ENCODE measurements around the gene PGAM1. TPM values are rescaled to one million over a fixed set of nuclear protein-coding genes. Genes with fewer than 3 reads are reported as not detected.

Gene PGAM1
- total RNA-seq: 100 to 1,000 TPM; 517 to 529 TPM

DNA sequence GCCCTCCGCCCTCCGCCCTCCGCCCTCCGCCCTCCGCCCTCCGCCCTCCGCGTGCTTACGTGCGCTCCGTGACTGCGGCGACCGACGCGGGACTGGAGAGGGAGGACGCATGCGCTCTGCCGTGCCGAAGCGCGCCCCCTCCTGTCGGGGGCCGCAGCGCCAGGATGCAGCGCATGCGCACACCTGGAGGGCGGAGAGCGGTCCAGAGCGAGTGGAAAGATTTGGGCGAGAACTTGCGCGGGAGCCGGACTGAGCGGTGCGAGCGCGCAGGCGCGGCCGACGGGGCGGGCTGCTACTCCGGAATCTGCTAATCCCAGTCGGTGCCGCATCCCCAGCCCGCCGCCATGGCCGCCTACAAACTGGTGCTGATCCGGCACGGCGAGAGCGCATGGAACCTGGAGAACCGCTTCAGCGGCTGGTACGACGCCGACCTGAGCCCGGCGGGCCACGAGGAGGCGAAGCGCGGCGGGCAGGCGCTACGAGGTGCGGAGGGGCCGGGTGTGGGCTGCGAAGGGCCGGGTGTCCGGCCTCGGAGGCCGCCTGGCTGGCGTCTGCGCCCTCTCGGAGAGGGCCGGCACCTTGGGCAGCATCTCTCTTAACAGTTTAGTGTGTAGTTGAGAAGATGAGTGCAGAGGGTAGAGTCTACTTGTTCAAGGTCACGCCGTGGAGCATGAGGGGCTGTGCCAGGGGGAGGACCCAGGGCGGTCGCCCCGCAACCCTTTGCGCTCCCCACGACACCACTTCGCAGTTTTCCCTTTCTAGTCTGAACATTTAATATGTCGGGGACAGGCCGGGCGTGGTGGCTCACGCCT lies at the start of gene PGAM1:
TSS of gene PGAM1 (plus strand) at position 228 of the 812 bp plus-strand sequence. CDS start at position 345, 117 bp downstream.
- POLR2A ChIA-PET: interaction anchor here (1.1 to 2.5 kb wide), 3 partner anchors 11 to 26 kb away, joined by 3 to 10 read pairs (median 4); partner anchors contain the start of gene RRP12
- H3K4me1 Mint-ChIP-seq (ENCODE audit: low read depth): peaks cover 40% of the 10 kb centered on the region
- H3K4me3 Mint-ChIP-seq: peak within 1 kb of the TSS; percentile 91
- CTCF ChIA-PET: interaction anchor here (1.9 to 4.7 kb wide), 5 partner anchors 11 to 26 kb away, joined by 9 to 34 read pairs (median 12); partner anchors contain the start of gene RRP12
- H3K27ac Mint-ChIP-seq: peak within 1 kb of the TSS; percentile 94
- peak; percentile 96 for DNase-seq
- H3K27me3 Mint-ChIP-seq (ENCODE audit: low read depth): no peaks in the 10 kb centered on the region
- ATAC-seq: peak; percentile 89
- H3K36me3 Mint-ChIP-seq (ENCODE audit: low read depth): peaks cover 51% of the 10 kb centered on the region
- H3K9me3 Mint-ChIP-seq (ENCODE audit: insufficient read depth): no peaks in the 10 kb centered on the region

DNA sequence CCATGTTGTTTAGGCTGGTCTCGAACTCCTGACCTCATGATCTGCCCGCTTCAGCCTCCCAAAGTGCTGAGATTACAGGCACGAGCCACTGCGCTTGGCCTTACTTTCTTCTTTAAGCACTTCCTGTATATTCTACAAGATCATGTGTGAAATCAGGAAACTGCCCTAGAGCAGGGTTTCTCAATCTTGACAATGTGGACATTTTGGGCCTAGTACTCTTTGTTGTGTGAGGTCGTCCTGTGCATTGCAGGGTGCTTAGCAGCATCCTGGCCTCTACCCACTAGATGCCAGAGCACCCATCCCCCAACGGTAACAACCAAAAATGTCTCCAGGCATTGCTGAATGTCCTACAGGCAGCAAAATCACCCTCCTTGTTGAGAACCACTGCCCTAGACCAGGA lies 49.6 kb upstream of the PGAM1 start:
- Mint-ChIP-seq H3K9me3 (ENCODE audit: insufficient read depth) (no peaks in the 10 kb centered on the region), H3K4me3 (no peak overlapping the region), H3K36me3 (ENCODE audit: low read depth) (peaks cover 16% of the 10 kb centered on the region), H3K4me1 (ENCODE audit: low read depth) (peaks cover 4% of the 10 kb centered on the region), H3K27ac (no peak overlapping the region), H3K27me3 (ENCODE audit: low read depth) (no peaks in the 10 kb centered on the region)
- no peak for DNase-seq
- no peak for ATAC-seq
- POLR2A ChIA-PET: no interaction called here
- CTCF ChIA-PET: no interaction called here

DNA sequence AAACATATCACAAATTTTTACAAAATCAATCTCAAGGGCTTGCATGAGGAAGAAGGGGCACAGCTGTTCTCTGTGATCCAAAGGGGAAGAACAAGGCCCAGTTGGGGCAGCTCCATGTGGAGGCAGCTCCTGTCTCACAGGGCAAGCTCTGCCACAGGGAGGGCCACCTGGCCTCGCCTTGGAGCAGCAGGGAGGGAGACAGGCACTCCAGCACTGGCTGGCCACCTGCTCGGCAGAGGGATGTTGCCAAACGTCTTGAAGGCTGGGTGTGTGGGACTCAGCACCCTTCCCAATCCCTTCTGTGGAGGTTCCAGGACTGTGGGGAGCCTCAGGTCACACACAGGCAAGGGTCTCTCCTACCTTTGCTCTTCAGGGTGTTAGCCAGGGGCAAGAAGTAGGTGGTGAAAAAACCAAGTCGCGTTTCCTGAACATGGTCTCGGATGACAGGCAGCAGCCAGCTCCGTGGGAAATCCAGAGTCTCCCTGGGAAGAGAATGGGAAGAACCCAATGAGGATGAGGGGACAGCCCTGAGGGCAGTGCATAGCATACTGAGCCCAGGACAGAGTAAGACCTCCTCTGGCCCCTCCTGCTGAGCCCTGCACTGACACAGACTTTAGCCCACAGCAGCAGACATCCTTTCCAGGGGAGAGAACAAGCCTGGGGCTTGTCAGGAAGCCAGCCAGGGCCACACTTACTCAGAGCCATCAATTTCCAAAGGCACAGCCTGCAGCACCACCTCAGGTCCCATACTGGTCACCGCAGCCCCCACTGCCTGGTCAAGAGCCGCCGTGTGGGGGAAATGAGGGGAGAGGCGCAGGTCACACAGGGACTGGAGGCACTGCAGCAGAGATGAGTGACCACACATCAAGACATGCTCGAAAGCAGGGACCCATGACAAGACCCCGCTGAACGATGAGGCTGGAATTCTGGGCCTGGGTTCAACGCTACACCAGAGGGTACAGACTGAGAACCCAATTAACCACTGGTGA lies 46.8 kb upstream of the PGAM1 start:
- no peaks in the 10 kb centered on the region for H3K27me3 Mint-ChIP-seq (ENCODE audit: low read depth)
- no peak for ATAC-seq
- peaks cover 10% of the 10 kb centered on the region for H3K36me3 Mint-ChIP-seq (ENCODE audit: low read depth)
- H3K9me3 Mint-ChIP-seq (ENCODE audit: insufficient read depth): no peaks in the 10 kb centered on the region
- ChIA-PET CTCF (no interaction called here), POLR2A (no interaction called here)
- DNase-seq: no peak
- peaks cover 4% of the 10 kb centered on the region for H3K4me1 Mint-ChIP-seq (ENCODE audit: low read depth)
- H3K27ac Mint-ChIP-seq: peak overlapping the region; percentile 30
- H3K4me3 Mint-ChIP-seq: no peak overlapping the region

DNA sequence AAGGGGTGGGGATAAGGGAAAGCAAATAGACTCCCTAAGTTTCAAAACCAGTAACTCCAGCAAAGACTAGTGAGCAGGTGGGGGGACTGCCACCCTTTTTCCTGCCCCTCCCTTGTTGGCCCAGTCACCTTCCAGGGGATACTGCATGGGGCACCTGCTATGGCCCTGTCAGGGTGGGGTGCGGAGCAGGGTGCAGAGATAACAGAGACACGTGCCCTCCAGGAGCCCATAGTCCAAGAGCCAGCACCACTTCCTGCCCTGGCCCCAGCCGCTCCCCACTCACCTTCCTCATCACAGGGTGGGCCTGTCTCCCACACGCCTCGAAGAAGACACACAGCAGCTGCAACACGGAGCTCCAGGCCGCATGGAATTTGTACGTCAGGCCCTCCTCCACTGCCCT lies 45.5 kb upstream of the PGAM1 start:
- ATAC-seq: no peak
- no peaks in the 10 kb centered on the region for H3K27me3 Mint-ChIP-seq (ENCODE audit: low read depth)
- peaks cover 7% of the 10 kb centered on the region for H3K36me3 Mint-ChIP-seq (ENCODE audit: low read depth)
- no peaks in the 10 kb centered on the region for H3K9me3 Mint-ChIP-seq (ENCODE audit: insufficient read depth)
- ChIA-PET CTCF (interaction anchor here (1.2 kb wide), 1 partner anchor 23 kb away, joined by 4 read pairs; no protein-coding TSS in a partner anchor), POLR2A (no interaction called here)
- DNase-seq: no peak
- no peak overlapping the region for H3K4me3 Mint-ChIP-seq
- peaks cover 4% of the 10 kb centered on the region for H3K4me1 Mint-ChIP-seq (ENCODE audit: low read depth)
- H3K27ac Mint-ChIP-seq: no peak overlapping the region

GRCh38 chr10:97381626-97382025 lies 44.4 kb upstream of the PGAM1 start:
- H3K27ac Mint-ChIP-seq: no peak overlapping the region
- no peak for ATAC-seq
- CTCF ChIA-PET: interaction anchor here (1.2 kb wide), 1 partner anchor 22 kb away, joined by 4 read pairs; no protein-coding TSS in a partner anchor

GRCh38 chr10:97383159-97383558 lies 42.8 kb upstream of the PGAM1 start:
- Mint-ChIP-seq H3K36me3 (ENCODE audit: low read depth) (peaks cover 4% of the 10 kb centered on the region), H3K27me3 (ENCODE audit: low read depth) (no peaks in the 10 kb centered on the region), H3K27ac (no peak overlapping the region), H3K9me3 (ENCODE audit: insufficient read depth) (no peaks in the 10 kb centered on the region), H3K4me3 (no peak overlapping the region), H3K4me1 (ENCODE audit: low read depth) (no peaks in the 10 kb centered on the region)
- DNase-seq (no peak), ATAC-seq (no peak)
- POLR2A ChIA-PET: no interaction called here
- CTCF ChIA-PET: no interaction called here

More at GRCh38 chr10:97381626-97382025, 44.4 kb upstream of the PGAM1 start:
- Mint-ChIP-seq H3K4me1 (ENCODE audit: low read depth) (peaks cover under 1% of the 10 kb centered on the region), H3K4me3 (no peak overlapping the region), H3K27me3 (ENCODE audit: low read depth) (no peaks in the 10 kb centered on the region), H3K36me3 (ENCODE audit: low read depth) (peaks cover 5% of the 10 kb centered on the region), H3K9me3 (ENCODE audit: insufficient read depth) (no peaks in the 10 kb centered on the region)
- POLR2A ChIA-PET: no interaction called here
- no peak for DNase-seq

- DNase-seq (no peak), ATAC-seq (no peak)
- POLR2A ChIA-PET: no interaction called here
- no peak overlapping the region for H3K4me3 Mint-ChIP-seq
- peaks cover 10% of the 10 kb centered on the region for H3K36me3 Mint-ChIP-seq (ENCODE audit: low read depth)
- no peaks in the 10 kb centered on the region for H3K9me3 Mint-ChIP-seq (ENCODE audit: insufficient read depth)
- H3K27me3 Mint-ChIP-seq (ENCODE audit: low read depth): no peaks in the 10 kb centered on the region
- CTCF ChIA-PET: no interaction called here
- H3K27ac Mint-ChIP-seq: no peak overlapping the region
- H3K4me1 Mint-ChIP-seq (ENCODE audit: low read depth): no peaks in the 10 kb centered on the region
Measured at GRCh38 chr10:97384156-97384555, 41.8 kb upstream of the PGAM1 start.

- Mint-ChIP-seq H3K36me3 (ENCODE audit: low read depth) (peaks cover 10% of the 10 kb centered on the region), H3K4me1 (ENCODE audit: low read depth) (no peaks in the 10 kb centered on the region), H3K27ac (no peak overlapping the region), H3K9me3 (ENCODE audit: insufficient read depth) (no peaks in the 10 kb centered on the region), H3K4me3 (no peak overlapping the region), H3K27me3 (ENCODE audit: low read depth) (no peaks in the 10 kb centered on the region)
- ATAC-seq (no peak), DNase-seq (no peak)
- POLR2A ChIA-PET: no interaction called here
- CTCF ChIA-PET: no interaction called here
Measured at GRCh38 chr10:97384641-97385040, 41.4 kb upstream of the PGAM1 start.

DNA sequence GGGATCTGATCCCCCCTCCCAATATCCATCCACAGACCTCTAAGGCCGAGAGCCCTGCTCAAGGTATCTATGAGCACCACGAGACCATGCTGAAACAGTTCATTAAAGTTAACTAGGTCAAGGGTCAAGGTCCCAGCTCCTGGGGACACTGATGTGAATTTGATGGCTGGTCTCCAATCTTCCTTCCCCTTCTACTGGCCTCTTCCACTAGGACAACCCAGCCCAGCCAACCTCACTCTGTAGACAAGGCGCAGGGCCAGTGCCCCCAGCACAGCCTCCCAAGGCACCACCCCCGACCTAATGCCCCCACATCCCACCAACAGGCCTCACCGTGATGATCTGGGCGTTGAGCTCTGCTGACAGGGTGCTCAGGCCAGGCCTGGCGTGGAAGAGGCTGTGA lies 40.4 kb upstream of the PGAM1 start:
- no peak for ATAC-seq
- Mint-ChIP-seq H3K27me3 (ENCODE audit: low read depth) (no peaks in the 10 kb centered on the region), H3K9me3 (ENCODE audit: insufficient read depth) (no peaks in the 10 kb centered on the region), H3K4me3 (no peak overlapping the region), H3K4me1 (ENCODE audit: low read depth) (no peaks in the 10 kb centered on the region), H3K27ac (no peak overlapping the region), H3K36me3 (ENCODE audit: low read depth) (peaks cover 13% of the 10 kb centered on the region)
- CTCF ChIA-PET: no interaction called here
- DNase-seq: no peak
- POLR2A ChIA-PET: no interaction called here

DNA sequence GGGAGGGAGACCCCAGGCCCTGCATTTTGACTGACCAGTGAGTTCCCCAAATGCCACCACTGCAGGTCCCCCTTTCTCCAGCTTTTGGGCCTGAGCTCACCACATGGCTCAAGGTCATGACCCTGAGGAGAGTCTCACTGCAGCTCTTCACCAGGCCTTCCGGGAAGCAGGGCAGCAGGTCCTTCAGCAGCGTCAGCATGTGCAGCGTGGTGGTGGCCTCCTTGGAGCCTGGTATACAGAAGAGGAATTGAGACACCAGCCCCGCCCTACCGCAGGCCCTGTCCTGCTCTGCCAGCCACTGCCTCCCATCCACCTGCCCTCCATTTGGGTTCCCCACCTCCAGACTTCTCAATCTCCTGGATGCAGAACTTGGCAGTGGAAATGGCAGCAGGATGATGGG lies 37.8 kb upstream of the PGAM1 start:
- DNase-seq: no peak
- POLR2A ChIA-PET: no interaction called here
- Mint-ChIP-seq H3K9me3 (ENCODE audit: insufficient read depth) (no peaks in the 10 kb centered on the region), H3K36me3 (ENCODE audit: low read depth) (peaks cover 15% of the 10 kb centered on the region), H3K27me3 (ENCODE audit: low read depth) (no peaks in the 10 kb centered on the region), H3K4me3 (no peak overlapping the region), H3K4me1 (ENCODE audit: low read depth) (peaks cover 2% of the 10 kb centered on the region), H3K27ac (no peak overlapping the region)
- CTCF ChIA-PET: no interaction called here
- peak; percentile 9 for ATAC-seq

DNA sequence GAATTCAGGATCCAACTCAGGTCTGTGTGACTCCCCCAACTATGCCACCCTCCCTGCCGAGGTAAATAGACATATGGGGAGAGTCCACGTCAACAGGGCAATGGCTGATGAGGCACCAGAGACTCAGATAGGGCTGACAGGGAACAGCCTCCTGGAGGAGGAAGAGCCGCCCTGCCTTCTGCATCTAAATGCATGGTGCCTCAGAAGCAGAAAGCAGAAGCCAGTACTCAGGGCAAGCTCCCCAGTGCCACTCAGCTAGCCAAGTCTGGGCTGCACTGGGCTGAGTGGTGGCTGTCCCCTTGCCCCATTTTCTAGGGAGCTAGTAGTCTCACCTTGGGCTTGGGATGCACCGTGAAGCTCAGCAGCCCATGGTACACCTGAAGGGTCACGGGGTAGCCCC lies 35.9 kb upstream of the PGAM1 start:
- ChIA-PET POLR2A (no interaction called here), CTCF (no interaction called here)
- Mint-ChIP-seq H3K9me3 (ENCODE audit: insufficient read depth) (no peaks in the 10 kb centered on the region), H3K27me3 (ENCODE audit: low read depth) (no peaks in the 10 kb centered on the region), H3K36me3 (ENCODE audit: low read depth) (peaks cover 19% of the 10 kb centered on the region), H3K27ac (no peak overlapping the region), H3K4me1 (ENCODE audit: low read depth) (peaks cover 4% of the 10 kb centered on the region), H3K4me3 (no peak overlapping the region)
- peak; percentile 11 for ATAC-seq
- no peak for DNase-seq

Data from activated CD8-positive, alpha-beta T cell treated with anti-CD3 and anti-CD28 coated beads, Interleukin-2, amount 10 ng/mL, durations not matched to agents 7 days and 5 days (primary cell).